HG02678 (cell line): ENCODE data around the gene BAZ2B.

ENCODE experiments used
- ATAC-seq: cut with Tn5 transposase; IDR thresholded peaks from one replicate; pipeline ENCODE4 v1.9.1; 2021; ENCODE audit warnings: mild to moderate bottlenecking, moderate library complexity; ENCODE audit not compliant: unreplicated experiment

Gene BAZ2B

GRCh38 chr2:159279700-159280099 is 336.6 kb downstream of the BAZ2B start:
- no peak for ATAC-seq

DNA sequence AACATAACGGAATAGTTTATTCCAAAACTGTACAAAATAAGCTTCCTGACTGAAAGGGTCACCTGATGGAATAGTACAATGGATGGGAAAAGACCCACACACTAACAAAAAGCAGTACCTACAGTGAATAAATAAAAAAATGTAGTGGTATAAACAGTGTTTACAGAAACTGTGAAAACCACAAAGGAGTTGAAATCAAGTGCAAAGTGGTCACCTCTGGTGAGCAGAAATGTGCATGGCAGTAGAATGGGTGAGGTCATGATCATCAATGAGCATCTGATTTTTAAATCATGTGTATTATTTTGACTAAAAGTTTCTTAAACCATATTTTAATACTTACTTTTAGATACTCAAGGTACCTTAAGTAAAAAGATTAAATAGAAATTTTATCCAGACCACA is 341.2 kb downstream of the BAZ2B start:
- ATAC-seq, result no peak

- no peak for ATAC-seq
These were observed 344.2 kb downstream of the BAZ2B start for GRCh38 chr2:159272156-159272555.

DNA sequence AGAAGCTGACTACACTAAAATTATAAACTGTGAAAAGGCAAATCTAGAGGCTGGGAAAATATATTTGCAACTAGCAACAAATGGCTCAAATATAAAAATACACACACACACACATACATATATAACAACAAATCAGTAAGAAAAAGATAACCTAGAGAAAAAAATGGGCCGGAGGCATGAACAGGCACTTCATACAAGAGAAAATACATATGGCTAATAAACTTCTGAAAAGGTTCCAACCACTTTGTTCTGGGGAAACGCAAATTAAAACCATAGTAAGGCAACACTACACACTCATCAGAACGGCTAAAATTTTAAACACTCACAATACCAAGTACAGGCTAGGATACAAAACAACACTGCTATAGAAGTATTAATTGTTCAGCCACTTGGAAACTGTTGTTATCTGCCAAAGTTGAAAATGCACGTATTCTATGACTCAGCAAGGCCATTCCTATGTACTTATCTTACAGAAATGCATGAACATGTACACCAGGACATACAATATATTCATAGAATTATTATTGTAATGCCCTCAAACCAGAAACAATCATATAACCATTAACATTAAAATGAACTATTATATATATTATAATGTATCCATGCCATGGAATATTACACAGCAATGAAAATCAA is 345.5 kb downstream of the BAZ2B start:
- ATAC-seq, result no peak
